HepG2 (cell line): Measurements from ENCODE around the gene THBS1. TPM values are rescaled to one million over a fixed set of nuclear protein-coding genes. Genes with fewer than 3 reads are reported as not detected.

ENCODE experiments used
- ATAC-seq: fragments of 200-7000 bp; cut with Tn5 transposase; 3 replicates; pipeline ENCODE4 v1.9.1; 2020; ENCODE audit warnings: mild to moderate bottlenecking, moderate library complexity
- BruUV-seq: library from RNA; stranded (reverse); fragments of 400-500 nt; replicated peaks from 2 replicates; lab custom pipeline; 2021; lab: Mats Ljungman, UMichigan
- CTCF ChIA-PET: fragments of 300-600 bp; formaldehyde crosslinking; extraction: SDS; loops from one replicate; lab custom pipeline; 2021; ENCODE audit warnings: low total read pairs, inconsistent platforms, low intra/inter-chr PET ratio; lab: Yijun Ruan, JAX
- POLR2A ChIA-PET: fragments of 350-600 bp; sonication (Branson Sonifier 250); formaldehyde crosslinking; loops from one replicate; lab custom pipeline; 2020; ENCODE audit warnings: antibody characterized with exemption, inconsistent platforms; lab: Yijun Ruan, JAX
- DNase-seq: peaks from one replicate; pipeline ENCODE4 v3.0.0-alpha.2; 2015; ENCODE audit warnings: low spot score
- FAIRE-seq: peaks from 3 replicates; lab custom pipeline; 2011; peaks lifted over from hg19 to GRCh38; lab: Jason Lieb, UNC
- H2AFZ ChIP-seq: one replicate; pipeline ENCODE4 v1.6.1; 2011; ENCODE audit warnings: low read length, inconsistent platforms
- H3K27ac ChIP-seq: fragments of 300-600 bp; 3 replicates; pipeline ENCODE4 v1.8.0; 2011; ENCODE audit warnings: mixed run types, mild to moderate bottlenecking, mixed read lengths, low read length, inconsistent platforms; ENCODE audit not compliant: insufficient read depth; ENCODE audit errors: extremely low read length
- H3K27me3 ChIP-seq, 2 experiments: fragments of 200-600 bp in 1 of 2; 2 replicates in 1 of 2; 3 replicates in 1 of 2; pipeline versions ENCODE4 v1.6.0 to v1.8.0; 2011; ENCODE audit warnings: low read length in 2 of 2, mild to moderate bottlenecking in 2 of 2, moderate library complexity in 2 of 2, inconsistent platforms in 1 of 2; ENCODE audit not compliant: insufficient read depth in 2 of 2, control insufficient read depth in 1 of 2
- H3K36me3 ChIP-seq, 2 experiments: fragments of 200-600 bp in 1 of 2; replicated peaks in 1 of 2; 2 replicates in 1 of 2; 3 replicates in 1 of 2; pipeline versions ENCODE4 v1.5.1 to v1.8.0; 2011; ENCODE audit warnings: low read length in 2 of 2, inconsistent platforms in 1 of 2; ENCODE audit not compliant: insufficient read depth in 2 of 2, control insufficient read depth in 1 of 2
- H3K4me1 ChIP-seq: 2 replicates; pipeline ENCODE4 v1.5.1; 2012; ENCODE audit warnings: low read length, inconsistent platforms; ENCODE audit not compliant: insufficient read depth
- H3K4me2 ChIP-seq: 2 replicates; pipeline ENCODE4 v1.6.0; 2011; ENCODE audit warnings: low read depth, low read length, inconsistent platforms
- H3K4me3 ChIP-seq, 3 experiments: fragments of 200-600 bp in 1 of 3; sonication (generic), shearing (Covaris generic) in 1 of 3; replicated peaks in 1 of 3; 2 replicates each; pipeline ENCODE4 v1.5.1; 2011 to 2016; ENCODE audit warnings: low read length in 3 of 3, inconsistent platforms in 2 of 3, low read depth in 2 of 3, mild to moderate bottlenecking in 2 of 3, control low read depth in 1 of 3, mixed read lengths in 1 of 3; ENCODE audit not compliant: insufficient read depth in 1 of 3
- H3K79me2 ChIP-seq: one replicate; pipeline ENCODE4 v1.6.1; 2011; ENCODE audit warnings: low read length, inconsistent platforms; ENCODE audit not compliant: insufficient read depth
- H3K9ac ChIP-seq: 2 replicates; pipeline ENCODE4 v1.6.0; 2011; ENCODE audit warnings: mild to moderate bottlenecking, low read depth, low read length, inconsistent platforms; ENCODE audit not compliant: insufficient read depth
- H3K9me3 ChIP-seq: 2 replicates; pipeline ENCODE4 v1.5.1; 2012; ENCODE audit warnings: mild to moderate bottlenecking, low read length
- H4K20me1 ChIP-seq: 2 replicates; pipeline ENCODE4 v1.6.0; 2011; ENCODE audit warnings: inconsistent platforms, mild to moderate bottlenecking, low read length, moderate library complexity; ENCODE audit not compliant: insufficient read depth
- DR1 ChIP-seq: sonication (generic); formaldehyde crosslinking; IDR thresholded peaks from 2 replicates; pipeline ENCODE4 v1.8.0; 2021; ENCODE audit warnings: mild to moderate bottlenecking, missing genetic modification reagents, inconsistent platforms
- KLF15 ChIP-seq: sonication (generic); formaldehyde crosslinking; IDR thresholded peaks from 2 replicates; pipeline ENCODE4 v1.8.1; 2023; ENCODE audit warnings: borderline replicate concordance, mild to moderate bottlenecking, inconsistent platforms, missing genetic modification reagents, mixed read lengths
- MTF2 ChIP-seq: sonication (generic); formaldehyde crosslinking; IDR thresholded peaks from 2 replicates; pipeline ENCODE4 v1.5.0; 2020; ENCODE audit warnings: missing genetic modification reagents, borderline replicate concordance
- NFKBIZ ChIP-seq: IDR thresholded peaks from 2 replicates; pipeline ENCODE4 v1.6.1; 2018; ENCODE audit warnings: missing genetic modification reagents, missing compliant biosample characterization
- SP2 ChIP-seq: sonication (generic); formaldehyde crosslinking; IDR thresholded peaks from 2 replicates; pipeline ENCODE4 v1.5.1; 2020; ENCODE audit warnings: mild to moderate bottlenecking, missing genetic modification reagents
- TBX2 ChIP-seq: sonication (generic); formaldehyde crosslinking; IDR thresholded peaks from 2 replicates; pipeline ENCODE4 v1.5.0; 2020; ENCODE audit warnings: missing genetic modification reagents, mild to moderate bottlenecking, borderline replicate concordance
- ZNF136 ChIP-seq: sonication (generic); formaldehyde crosslinking; IDR thresholded peaks from 2 replicates; pipeline ENCODE4 v1.8.1; 2022; ENCODE audit warnings: low read depth, mild to moderate bottlenecking, moderate library complexity, missing genetic modification reagents
- ZNF550 ChIP-seq: sonication (generic); formaldehyde crosslinking; IDR thresholded peaks from 2 replicates; pipeline ENCODE4 v1.4.0; 2020; ENCODE audit warnings: mild to moderate bottlenecking, missing genetic modification reagents, borderline replicate concordance
- ZNF713 ChIP-seq: sonication (generic); formaldehyde crosslinking; IDR thresholded peaks from 2 replicates; pipeline ENCODE4 v1.4.0; 2020; ENCODE audit warnings: mild to moderate bottlenecking, missing genetic modification reagents
- WGBS: methylation state at CpG from one replicate; pipeline ENCODE4 v1.1.6; 2017; ENCODE audit warnings: low lambda C conversion rate; 5-methylcytosine and 5-hydroxymethylcytosine counted together
- in situ Hi-C: cut with HindIII; loops from 2 replicates; pipeline ENCODE4 v1.10.0; 2017; ENCODE audit warnings: low pct_unique_long_range_greater_than_20kb; ENCODE audit not compliant: extremely low pct_ligation_motif_present
- intact Hi-C: fragments of 100-400 bp; cut with micrococcal nuclease; formaldehyde crosslinking; loops from one replicate; pipeline ENCODE4 v1.10.0; 2022; ENCODE audit not compliant: unreplicated experiment
- polyA plus RNA-seq, 8 experiments: library from polyadenylated mRNA; depleted of rRNA in 3 of 8; stranded (reverse) in 7 of 8; unstranded in 1 of 8; fragments of >200 nt; fragmentation: Illumina TruSeq in 4 of 8; extraction: Trizol in 4 of 8; gene quantifications; 2 replicates each; pipeline versions ENCODE4 v1.2.1 to v1.2.3, GENCODE V29; 2011 to 2016; ENCODE audit warnings: low read depth in 4 of 8, missing spikeins in 1 of 8, mixed read lengths in 1 of 8; ENCODE audit not compliant: insufficient read depth in 1 of 8
- total RNA-seq, 5 experiments: library from RNA; depleted of rRNA; stranded (reverse); fragments of >200 nt; fragmentation: Illumina TruSeq; extraction: Trizol; gene quantifications; 2 replicates each; pipeline ENCODE4 v1.2.3, GENCODE V29; 2016; ENCODE audit warnings: low read depth in 1 of 5
- TF ChIP-seq, protein P1 (sequence below): sonication (generic); formaldehyde crosslinking; IDR thresholded peaks from 2 replicates; pipeline ENCODE4 v1.5.0; 2020; ENCODE audit warnings: mild to moderate bottlenecking, missing genetic modification reagents

Gene THBS1
- total and polyA plus RNA-seq, 2 of the 13 experiments (the other 11 are each of a cell fraction or from before 2014, with no cell fraction given): 54.7 to 67.1 TPM

GRCh38 chr15:39580485-39581241 is at the start of gene THBS1 (continued):
- TF ChIP-seq NFKBIZ (0 out of 2 replicates have a peak, but pooled peaks have one; percentile 19), DR1 (CRISPR knock-in tag) (peak; percentile 99), TBX2 (CRISPR knock-in tag) (peak; percentile 50), ZNF550 (CRISPR knock-in tag) (no peak), ZNF136 (CRISPR knock-in tag) (no peak)
- TF ChIP-seq, protein P1, sequence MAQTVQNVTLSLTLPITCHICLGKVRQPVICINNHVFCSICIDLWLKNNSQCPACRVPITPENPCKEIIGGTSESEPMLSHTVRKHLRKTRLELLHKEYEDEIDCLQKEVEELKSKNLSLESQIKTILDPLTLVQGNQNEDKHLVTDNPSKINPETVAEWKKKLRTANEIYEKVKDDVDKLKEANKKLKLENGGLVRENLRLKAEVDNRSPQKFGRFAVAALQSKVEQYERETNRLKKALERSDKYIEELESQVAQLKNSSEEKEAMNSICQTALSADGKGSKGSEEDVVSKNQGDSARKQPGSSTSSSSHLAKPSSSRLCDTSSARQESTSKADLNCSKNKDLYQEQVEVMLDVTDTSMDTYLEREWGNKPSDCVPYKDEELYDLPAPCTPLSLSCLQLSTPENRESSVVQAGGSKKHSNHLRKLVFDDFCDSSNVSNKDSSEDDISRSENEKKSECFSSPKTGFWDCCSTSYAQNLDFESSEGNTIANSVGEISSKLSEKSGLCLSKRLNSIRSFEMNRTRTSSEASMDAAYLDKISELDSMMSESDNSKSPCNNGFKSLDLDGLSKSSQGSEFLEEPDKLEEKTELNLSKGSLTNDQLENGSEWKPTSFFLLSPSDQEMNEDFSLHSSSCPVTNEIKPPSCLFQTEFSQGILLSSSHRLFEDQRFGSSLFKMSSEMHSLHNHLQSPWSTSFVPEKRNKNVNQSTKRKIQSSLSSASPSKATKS (CRISPR knock-in tag): peak; percentile 80; the same call in 1 of the 2 replicates

GRCh38 chr15:39534996-39535395 is 45.9 kb upstream of the THBS1 start:
- CTCF ChIA-PET: no interaction called here
- DNase-seq: no peak

More at GRCh38 chr15:39534996-39535395, 45.9 kb upstream of the THBS1 start:
- in situ Hi-C loops: no loop called here
- BruUV-seq: no TSS peak
- H2AFZ ChIP-seq: no peak overlapping the region
- ATAC-seq (no peak), FAIRE-seq (no peak)
- WGBS: 65% methylated on average over 3 of the region's 5 CpGs
- H3K4me3 ChIP-seq: no peak overlapping the region
- no peaks in the 10 kb centered on the region for H3K9me3 ChIP-seq
- no peaks in the 10 kb centered on the region for H3K79me2 ChIP-seq
- no peak overlapping the region for H3K9ac ChIP-seq
- POLR2A ChIA-PET: no interaction called here
- H3K4me2 ChIP-seq: no peak overlapping the region
- intact Hi-C loops: no loop called here
- H4K20me1 ChIP-seq: no peaks in the 10 kb centered on the region
- no peaks in the 10 kb centered on the region for H3K36me3 ChIP-seq
- 0 out of 5 replicates have a peak, but pooled peaks cover 1 to 7% of the 10 kb centered on the region in 2 experiments for H3K27me3 ChIP-seq
- H3K27ac ChIP-seq: no peak overlapping the region
- no peaks in the 10 kb centered on the region for H3K4me1 ChIP-seq
- TF ChIP-seq SP2 (CRISPR knock-in tag): no peak
- no peak for TF ChIP-seq KLF15 (CRISPR knock-in tag)
- no peak for TF ChIP-seq ZNF713 (CRISPR knock-in tag)
- no peak for TF ChIP-seq MTF2 (CRISPR knock-in tag)
